Activated CD4-positive, alpha-beta T cell treated with anti-CD3 and anti-CD28 coated beads, Interleukin-10, Interleukin-2, amounts not matched to agents 100 ng/mL and 50 ng/mL, durations not matched to agents 16 hours and 8 hours (primary cell): ENCODE results near the gene PIP5K1C.
"Not testable (repeated sequence)": the region's sequence is repeated elsewhere in the genome, so short reads cannot be mapped to it uniquely, and the experiment has no call there.

Experiments
- DNase-seq: peaks from one replicate; pipeline ENCODE4 v3.0.0-alpha.2; 2020

PIP5K1C gene

DNA sequence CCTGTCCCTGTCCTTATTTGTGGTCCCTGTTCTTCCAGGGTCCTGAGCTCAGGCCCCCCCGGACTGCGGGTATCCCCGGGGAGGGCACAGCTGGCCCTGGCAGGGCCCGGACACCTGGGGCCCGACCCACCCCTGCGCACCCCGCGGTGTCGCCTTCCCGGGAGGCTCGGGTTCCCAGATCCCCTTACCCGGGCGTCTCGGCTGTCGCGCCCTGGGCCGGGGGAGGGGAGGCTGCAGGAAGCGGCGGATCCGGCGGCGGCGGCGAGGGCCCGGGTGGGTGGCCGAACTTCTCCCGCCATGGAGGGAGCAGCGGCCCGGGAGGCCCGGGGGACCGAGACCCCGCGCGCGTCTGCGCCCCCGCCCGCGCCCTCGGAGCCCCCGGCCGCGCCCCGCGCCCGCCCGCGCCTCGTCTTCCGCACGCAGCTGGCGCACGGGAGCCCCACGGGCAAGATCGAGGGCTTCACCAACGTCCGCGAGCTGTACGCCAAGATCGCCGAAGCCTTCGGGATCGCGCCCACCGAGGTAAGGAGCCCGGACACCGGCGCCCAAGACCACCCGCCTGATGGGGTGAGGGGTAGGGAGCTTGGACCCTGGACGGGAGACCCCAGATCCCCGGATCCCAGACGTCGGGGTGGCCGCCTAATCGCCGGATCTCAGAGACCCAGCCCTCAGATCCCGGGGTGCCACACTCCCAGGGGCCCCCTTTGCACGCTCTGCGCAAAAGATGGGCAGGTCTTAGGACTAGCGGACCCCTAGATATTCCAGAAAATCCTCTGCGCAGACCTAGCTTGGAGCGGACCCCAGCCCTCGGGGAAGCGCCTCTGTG, 114.8 kb downstream of the PIP5K1C start, which contains the start of gene GIPC3:
Gene GIPC3, plus strand, starts transcription at position 178 of the 826 bp plus-strand sequence. Its CDS starts 120 bp downstream, at position 298.
- DNase-seq = no peak

DNA sequence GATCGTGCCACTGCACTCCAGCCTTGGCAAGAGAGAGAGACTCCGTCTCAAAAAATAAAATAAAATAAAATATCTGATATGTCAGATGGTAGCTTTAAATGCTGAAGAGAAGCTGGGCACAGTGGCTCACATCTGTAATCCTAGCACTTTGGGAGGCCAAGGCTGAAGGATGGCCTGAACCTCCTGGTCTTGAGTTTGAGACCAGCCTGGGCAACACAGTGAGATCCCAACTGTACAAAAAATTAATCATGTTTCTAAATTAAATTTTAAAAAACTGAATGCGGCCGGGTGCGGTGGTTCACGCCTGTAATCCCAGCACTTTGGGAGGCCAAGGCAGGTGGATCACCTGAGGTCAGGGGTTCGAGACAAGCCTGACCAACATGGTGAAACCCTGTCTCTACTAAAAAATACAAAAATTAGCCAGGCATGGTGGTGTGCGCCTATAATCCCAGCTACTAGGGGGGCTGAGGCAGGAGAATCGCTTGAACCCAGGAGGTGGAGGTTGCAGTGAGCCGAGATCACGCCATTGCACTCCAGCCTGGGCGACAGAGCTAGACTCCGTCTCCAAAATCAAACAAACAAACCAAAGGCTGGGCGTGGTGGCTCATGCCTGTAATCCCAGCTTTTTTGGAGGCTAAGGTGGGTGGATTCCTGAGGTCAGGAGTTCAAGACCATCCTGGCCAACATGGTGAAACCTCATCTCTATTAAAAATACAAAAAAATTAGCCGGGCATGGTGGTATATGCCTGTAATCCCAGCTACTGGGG, 116.0 kb downstream of the PIP5K1C start:
- not testable (repeated sequence) for DNase-seq

DNA sequence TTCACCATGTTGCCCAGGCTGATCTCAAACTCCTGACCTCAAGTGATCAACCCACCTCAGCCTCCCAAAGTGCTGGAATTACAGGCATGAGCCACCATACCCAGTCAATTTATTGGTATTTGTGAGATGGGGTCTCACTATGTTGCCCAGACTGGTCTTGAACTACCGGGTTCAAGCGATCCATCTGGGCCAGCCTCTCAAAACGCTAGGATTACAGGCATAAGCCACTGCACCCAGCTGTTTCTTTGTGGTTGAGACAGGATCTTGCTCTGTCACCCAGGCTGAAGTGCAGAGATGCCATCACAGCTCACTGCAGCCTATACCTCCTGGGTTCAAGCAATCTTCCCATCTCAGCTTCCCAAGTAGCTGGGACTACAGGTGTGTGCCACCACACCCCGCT, 118.5 kb downstream of the PIP5K1C start:
- not testable (repeated sequence) for DNase-seq
